GM21381 (cell line): ENCODE results near the gene CHM.

ENCODE experiments used
- ATAC-seq: cut with Tn5 transposase; IDR thresholded peaks from one replicate; pipeline ENCODE4 v1.9.1; 2021; ENCODE audit warnings: mild to moderate bottlenecking, moderate library complexity; ENCODE audit not compliant: unreplicated experiment

CHM gene

DNA sequence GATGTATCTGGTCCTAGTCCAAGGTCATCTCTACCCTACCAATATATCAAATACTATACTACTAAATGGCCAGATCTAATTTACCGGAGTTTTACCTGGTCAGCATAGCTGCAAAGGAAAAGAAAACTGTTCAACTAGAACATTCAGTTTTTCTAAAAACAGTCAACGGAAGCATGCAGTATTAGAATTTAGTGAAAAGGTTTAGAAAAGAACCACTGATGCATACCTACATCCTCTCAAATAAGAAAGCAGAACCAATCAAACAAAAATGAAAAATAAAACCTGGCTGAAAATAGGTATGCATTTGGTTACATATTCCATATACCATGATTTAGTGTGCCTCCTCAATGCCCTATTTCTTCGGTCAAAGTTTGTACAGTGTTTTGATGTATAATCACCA lies 140.0 kb downstream of the CHM start:
- ATAC-seq = no peak

- no peak for ATAC-seq
Observed at GRCh38 chrX:85906399-85906798, 141.0 kb downstream of the CHM start.

DNA sequence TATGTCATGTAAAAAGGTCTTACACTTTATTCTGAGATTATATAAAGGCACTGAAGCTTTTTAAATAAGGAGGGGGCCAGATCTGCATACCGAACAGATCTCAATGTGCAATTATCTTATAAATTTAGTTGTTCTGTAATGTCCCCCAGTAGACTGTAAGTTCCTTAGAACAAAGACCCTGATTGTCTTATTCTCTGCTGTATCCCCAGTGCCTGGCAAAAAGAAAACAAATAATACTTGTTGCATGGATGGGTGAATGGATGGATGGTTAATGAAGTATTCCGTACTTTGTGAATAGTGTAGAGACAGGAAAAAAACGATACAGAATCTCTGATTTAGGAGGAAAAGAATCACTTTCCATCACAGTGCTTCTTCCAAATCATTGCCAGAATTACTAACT lies 141.5 kb downstream of the CHM start:
- ATAC-seq = no peak

GRCh38 chrX:85903692-85904471 lies 143.5 kb downstream of the CHM start:
- ATAC-seq = no peak

DNA sequence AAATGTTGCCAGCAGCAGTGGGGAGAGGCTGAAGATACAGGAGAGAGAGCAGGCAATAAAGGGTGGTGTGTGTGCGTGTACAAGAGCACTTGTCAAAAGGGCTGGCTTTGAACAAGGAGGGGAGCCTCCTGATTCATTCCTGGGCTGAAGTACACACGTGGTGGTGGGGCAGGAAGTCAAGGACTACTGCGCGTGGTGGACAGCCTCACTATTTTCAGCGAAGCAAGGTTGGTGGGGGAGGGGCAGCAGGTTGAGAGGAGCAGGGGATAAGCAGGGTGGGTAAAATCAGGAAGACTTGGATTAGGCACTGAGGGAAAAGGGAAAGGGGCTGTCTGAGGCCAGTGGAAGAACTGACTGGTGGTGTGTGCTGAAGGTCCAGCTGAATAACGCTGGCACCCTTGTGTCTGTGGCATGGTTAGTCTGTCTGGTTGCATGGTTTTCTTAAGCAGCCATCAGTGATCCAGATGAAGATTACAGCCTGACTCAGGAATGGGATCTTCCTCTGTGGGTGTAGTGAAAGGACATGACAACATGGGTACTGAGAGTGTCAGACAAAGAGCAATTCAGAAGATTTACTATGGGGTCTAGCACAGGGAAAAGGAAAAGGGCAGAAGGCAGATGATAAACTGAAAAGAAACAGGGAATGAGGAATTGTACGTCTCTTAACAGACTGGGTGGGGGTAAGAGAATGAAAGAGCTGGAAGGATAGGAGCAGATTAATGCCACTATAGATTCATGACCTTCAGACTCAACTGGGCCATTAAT lies 149.8 kb downstream of the CHM start:
- no peak for ATAC-seq

GRCh38 chrX:85882601-85883000 lies 164.8 kb downstream of the CHM start:
- ATAC-seq = no peak

DNA sequence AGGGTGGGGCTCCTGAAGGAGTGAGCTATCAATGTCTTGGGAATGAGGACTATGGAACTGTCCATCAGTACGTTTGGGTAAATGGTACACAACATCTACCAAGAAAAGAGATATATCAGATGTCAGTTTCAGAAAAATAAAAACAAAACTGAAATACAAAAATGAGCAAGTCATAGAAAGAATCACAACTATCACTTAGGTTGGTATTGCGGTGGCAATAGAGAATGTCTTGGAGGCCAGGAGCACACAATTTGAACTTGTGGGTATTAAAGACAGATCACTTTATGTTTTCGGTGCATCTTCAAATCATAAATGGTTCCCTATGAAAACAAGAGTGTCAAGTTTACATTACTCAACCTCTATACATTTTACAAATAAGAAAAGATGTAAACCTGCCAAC lies 176.8 kb downstream of the CHM start:
- no peak for ATAC-seq

GRCh38 chrX:85865324-85865723 lies 182.0 kb downstream of the CHM start:
- no peak for ATAC-seq

GRCh38 chrX:85859426-85859825 lies 187.9 kb downstream of the CHM start:
- no peak for ATAC-seq

DNA sequence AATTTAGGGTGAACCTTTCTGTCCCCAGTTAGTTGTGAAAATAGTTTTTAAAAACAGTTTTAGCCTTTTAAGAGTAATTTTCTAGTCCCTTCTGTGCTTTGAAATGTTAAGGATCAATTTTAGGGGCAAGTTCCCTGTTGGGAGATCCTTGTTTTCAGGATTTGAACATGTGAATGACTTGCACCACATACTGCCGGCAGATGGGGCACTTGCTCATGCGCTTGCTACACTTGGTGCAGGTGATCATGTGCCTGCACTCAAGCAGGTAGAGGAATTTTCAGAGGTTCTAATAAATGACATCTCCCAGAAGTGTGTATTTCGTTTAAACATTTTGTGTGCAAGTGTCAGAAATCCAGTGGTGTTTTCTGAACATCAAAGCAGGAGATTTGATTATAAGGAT lies 195.9 kb downstream of the CHM start:
- ATAC-seq = no peak

DNA sequence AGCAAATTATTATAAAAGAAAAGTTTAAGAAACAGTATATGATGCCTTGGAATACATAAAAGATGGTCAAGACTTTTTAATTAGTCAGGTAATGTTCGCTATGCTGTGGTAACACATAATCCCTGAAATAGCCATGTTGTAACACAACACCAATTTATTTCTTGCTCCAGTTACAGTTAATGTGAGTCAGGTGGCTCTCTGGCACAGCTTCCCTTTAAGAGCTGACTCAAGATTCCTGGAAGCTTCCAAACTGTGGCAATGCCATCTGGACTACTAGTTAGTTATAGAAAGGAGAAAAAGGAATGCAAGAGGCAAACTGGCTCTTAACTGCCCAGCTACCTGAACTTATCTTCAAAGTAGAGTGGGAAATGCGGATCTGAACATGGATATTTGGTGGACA lies 210.5 kb downstream of the CHM start:
- no peak for ATAC-seq

GRCh38 chrX:85828771-85829170 lies 218.6 kb downstream of the CHM start:
- ATAC-seq = no peak

GRCh38 chrX:85815203-85815751 lies 232.1 kb downstream of the CHM start:
- ATAC-seq = no peak
